ENCODE data around the gene ANKRD35. TPM values are rescaled to one million over a fixed set of nuclear protein-coding genes. Genes with fewer than 3 reads are reported as not detected.
A peak's percentile ranks its signal among the peaks of the same experiment; 100 is the strongest.
"Not testable (repeated sequence)": the region's sequence is repeated elsewhere in the genome, so short reads cannot be mapped to it uniquely, and the experiment has no call there.

The ANKRD35 gene, protein sequence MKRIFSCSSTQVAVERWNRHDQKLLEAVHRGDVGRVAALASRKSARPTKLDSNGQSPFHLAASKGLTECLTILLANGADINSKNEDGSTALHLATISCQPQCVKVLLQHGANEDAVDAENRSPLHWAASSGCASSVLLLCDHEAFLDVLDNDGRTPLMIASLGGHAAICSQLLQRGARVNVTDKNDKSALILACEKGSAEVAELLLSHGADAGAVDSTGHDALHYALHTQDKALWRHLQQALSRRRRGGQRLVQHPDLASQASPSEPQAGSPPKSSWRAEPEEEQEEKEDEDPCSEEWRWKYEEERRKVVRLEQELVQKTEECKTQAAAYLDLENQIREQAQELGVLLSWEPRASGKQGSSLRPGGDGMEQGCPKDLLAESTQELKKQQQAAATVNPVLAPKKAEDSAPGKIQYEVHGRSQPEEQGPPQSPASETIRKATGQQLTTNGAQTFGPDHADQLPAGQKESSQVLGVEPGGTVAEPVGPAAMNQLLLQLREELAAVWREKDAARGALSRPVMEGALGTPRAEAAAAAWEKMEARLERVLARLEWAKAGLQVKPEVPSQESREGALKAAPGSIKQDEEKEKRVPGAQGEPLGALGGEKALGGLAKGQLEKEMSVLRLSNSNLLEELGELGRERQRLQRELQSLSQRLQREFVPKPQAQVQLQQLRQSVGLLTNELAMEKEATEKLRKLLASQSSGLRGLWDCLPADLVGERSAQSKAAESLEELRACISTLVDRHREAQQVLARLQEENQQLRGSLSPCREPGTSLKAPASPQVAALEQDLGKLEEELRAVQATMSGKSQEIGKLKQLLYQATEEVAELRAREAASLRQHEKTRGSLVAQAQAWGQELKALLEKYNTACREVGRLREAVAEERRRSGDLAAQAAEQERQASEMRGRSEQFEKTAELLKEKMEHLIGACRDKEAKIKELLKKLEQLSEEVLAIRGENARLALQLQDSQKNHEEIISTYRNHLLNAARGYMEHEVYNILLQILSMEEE
- total RNA-seq (2014; rRNA removed; shearing (Covaris generic)): not detected in 2 replicates
- polyA plus RNA-seq (2015; cell fraction: cytosol; rRNA removed): not detected in 2 replicates
- polyA plus RNA-seq (2015; cell fraction: nucleus; rRNA removed): not detected in 2 replicates

DNA sequence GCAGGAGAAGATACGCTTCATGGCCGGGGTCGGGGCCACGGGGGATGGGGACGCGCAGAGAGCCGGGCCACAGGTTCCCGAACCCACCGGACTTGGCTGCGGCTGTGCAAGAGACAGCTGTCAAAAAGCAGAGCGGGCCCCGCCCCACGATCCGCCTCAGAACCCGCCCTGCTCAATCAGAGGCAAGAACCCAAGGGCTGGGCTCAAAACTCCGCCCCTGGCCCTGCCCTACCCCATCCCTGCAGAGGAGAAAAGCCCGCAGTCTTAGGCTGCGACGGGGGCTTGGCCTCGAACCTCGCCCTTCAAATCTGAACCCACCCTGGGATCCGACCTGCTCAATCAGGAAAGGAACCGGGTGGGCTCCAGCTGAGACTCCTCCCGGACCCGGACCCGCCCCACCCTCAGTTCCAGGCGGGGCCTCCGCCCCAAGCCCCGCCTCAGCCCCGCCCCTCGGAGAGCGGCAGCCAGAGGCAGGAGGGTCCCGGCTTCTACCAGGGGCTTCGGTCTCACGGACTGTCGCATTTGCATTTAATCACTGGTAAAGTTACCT is at the start of gene ANKRD35:
ANKRD35 (minus strand) TSS at position 129 of the 550 bp plus-strand sequence; CDS start at position 21, 108 bp downstream.
- DNase-seq (ENCODE audit: low read depth, low spot score): peak; percentile 86
- in situ Hi-C loops (cut with HindIII; ENCODE audit: low pct_unique_long_range_greater_than_20kb, low sequenced_read_pairs): no loop called here

DNA sequence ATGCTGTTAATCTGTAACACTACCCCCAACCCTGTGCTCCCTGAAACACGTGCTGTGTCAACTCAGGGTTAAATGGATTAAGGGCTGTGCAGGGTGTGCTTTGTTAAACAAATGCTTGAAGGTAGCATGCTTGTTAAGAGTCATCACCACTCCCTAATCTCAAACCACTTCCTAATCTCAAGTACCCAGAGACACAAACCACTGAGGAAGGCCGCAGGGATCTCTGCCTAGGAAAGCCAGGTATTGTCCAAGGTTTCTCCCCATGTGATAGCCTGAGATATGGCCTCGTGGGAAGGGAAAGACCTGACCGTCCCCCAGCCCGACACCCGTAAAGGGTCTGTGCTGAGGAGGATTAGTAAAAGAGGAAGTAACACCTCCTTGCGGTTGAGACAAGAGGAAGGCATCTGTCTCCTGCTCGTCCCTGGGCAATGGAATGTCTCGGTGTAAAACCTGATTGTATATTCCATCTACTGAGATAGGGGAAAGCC is 46.9 kb upstream of the ANKRD35 start:
- DNase-seq (ENCODE audit: low read depth, low spot score); in situ Hi-C loops (cut with HindIII; ENCODE audit: low pct_unique_long_range_greater_than_20kb, low sequenced_read_pairs): not testable (repeated sequence)

DNA sequence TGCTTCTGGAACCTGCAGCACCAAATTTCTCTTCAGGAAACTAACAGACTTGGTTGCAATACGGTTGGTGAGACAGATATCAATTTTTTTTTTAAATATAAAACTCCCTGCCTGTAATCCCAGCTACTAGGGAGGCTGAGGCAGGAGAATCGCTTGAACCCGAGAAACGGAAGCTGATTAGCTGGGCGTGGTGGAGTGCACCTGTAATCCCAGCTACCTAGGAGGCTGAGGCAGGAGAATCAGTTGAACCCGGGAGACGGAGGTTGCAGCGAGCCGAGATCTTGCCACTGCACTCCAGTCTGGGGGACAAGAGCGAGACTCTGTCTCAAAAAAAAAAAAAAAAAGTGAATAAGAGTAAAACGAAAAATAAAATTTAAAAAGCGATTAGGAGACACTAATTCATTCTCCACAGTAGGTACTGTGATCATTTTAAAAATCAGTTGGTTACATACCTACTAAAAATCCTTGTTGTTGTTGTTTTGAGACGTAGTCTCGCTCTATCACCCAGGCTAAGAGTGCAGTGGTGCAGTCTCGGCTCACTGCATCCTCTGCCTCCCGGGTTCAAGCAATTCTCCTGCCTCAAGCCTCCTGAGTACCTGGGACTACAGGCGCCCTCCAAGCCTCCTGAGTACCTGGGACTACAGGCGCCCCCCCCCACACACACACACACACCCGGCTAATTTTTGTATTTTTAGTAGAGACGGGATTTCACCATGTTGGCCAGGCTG is 42.4 kb upstream of the ANKRD35 start:
- DNase-seq (ENCODE audit: low read depth, low spot score): no peak
- in situ Hi-C loops (cut with HindIII; ENCODE audit: low pct_unique_long_range_greater_than_20kb, low sequenced_read_pairs): no loop called here

DNA sequence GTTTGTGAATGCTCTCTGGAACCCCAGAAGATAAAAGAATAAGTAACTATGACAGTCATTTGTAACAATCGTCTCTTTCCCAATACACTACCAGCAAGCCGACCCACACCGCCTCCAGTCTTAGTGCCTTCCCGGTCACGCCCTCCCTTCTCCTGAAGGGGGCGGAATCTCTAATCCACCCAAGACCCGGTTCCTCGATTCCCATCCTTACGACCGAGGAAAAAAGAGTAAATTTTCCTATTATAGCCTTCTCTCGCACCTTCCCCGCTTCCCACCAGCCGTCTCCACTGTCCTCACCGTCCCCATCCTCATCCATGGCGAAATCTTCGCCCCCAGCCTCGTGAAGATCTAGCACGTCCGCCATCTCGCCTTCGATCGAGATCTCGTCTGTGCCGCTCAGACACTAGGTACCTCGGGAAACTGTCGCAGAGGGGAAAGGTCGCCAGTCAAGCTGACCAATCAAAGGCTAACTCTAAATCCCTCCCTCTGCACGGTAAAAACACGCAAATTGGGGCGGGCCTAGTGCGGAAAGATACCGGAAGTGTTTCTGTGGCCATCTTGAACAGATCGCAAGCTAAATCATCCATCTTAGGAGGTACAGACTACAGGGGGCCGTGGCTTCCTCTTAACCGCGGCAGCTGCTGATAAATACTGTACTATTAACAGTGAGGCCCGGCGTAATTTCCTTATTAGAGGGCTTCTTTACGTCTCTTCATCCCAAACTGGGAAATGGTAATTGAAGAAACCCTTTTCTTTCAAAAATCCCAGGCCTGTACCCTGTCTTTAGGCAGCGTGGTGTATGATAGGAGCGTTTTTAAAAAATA is 41.6 kb upstream of the ANKRD35 start, which contains the start of gene RBM8A:
RBM8A (minus strand) TSS at position 422 of the 824 bp plus-strand sequence; CDS start at position 364, 58 bp downstream.
- DNase-seq (ENCODE audit: low read depth, low spot score): peak; percentile 100
- in situ Hi-C loops (cut with HindIII; ENCODE audit: low pct_unique_long_range_greater_than_20kb, low sequenced_read_pairs): no loop called here

DNA sequence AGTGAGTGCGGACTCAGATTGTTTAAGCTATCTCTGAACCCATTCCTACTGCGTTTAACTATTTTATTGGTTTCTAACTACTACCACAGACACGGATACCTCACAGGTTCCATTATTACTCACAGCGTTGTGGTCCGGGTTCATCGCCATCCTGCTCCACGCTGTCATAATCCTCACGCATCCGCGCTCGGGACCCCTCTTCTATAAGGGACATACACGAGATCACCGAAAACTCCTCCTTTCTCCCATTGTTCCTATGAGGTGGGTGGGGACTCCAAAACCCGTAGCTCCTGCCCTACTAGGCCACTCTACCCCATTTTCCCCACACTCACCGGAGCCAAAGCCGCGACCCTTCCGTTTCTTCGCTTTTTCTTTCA is 41.0 kb upstream of the ANKRD35 start:
- DNase-seq (ENCODE audit: low read depth, low spot score): no peak
- in situ Hi-C loops (cut with HindIII; ENCODE audit: low pct_unique_long_range_greater_than_20kb, low sequenced_read_pairs): no loop called here

DNA sequence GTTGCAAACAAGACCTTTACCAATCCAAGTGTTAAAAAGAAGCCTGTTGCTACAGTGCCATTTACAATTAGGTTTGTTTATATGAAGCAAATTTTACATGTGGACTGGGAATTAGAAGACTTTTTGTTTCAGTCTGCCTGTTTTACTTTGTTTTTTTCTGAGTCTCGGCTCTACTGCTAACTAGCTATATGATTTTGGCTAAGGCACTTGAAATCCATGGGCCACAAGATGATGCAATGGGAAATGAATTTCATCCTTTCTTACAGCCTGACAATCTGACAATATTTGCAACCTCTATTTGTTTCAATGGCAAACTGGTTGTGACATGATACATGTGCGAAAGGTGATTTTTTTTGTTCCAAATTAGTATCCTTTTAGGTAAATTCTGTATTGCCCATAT is 36.6 kb upstream of the ANKRD35 start:
- DNase-seq (ENCODE audit: low read depth, low spot score): no peak
- in situ Hi-C loops (cut with HindIII; ENCODE audit: low pct_unique_long_range_greater_than_20kb, low sequenced_read_pairs): no loop called here

DNA sequence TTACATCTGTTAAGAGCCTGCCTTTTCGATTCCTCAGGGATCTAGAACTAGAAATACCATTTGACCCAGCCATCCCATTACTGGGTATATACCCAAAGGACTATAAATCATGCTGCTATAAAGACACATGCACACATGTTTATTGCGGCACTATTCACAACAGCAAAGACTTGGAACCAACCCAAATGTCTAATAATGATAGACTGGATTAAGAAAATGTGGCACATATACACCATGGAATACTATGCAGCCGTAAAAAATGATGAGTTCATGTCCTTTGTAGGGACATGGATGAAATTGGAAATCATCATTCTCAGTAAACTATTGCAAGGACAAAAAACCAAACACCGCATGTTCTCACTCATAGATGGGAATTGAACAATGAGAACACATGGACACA is 34.6 kb upstream of the ANKRD35 start:
- in situ Hi-C loops (cut with HindIII; ENCODE audit: low pct_unique_long_range_greater_than_20kb, low sequenced_read_pairs); DNase-seq (ENCODE audit: low read depth, low spot score): not testable (repeated sequence)

DNA sequence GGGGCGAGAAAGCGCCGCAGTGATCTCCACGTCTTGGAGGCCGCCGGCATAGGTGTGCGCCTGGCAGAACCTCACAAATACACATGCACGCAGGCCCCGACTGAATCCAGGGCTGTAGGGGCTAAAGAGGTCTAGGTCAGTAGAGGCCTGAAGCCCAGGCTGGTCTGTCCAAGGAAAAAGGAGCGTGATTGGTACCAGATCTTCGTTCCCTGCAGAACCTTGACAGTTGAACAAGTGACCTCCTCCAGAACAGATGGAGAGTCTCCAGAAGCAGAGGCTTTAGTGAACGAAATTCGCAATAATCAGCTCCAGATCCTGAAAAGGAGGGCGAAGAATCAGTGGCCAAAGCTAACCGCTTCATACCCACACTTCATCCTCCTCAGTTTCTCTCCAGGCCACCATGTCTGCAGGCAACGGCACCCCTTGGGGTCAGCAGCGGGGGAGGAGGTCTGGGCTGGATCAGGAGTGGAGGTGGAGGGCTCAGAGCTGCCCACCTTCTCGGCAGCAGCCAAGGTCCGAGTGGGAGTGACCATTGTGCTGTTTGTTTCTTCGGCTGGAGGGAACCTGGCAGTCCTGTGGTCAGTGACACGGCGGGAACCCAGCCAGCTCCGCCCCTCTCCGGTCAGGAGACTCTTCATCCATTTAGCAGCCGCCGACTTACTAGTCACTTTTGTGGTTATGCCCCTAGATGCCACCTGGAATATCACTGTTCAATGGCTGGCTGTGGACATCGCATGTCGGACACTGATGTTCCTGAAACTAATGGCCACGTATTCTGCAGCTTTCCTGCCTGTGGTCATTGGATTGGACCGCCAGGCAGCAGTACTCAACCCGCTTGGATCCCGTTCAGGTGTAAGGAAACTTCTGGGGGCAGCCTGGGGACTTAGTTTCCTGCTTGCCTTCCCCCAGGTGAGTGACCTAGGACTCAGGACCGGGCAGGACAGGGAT is 33.6 kb upstream of the ANKRD35 start:
- in situ Hi-C loops (cut with HindIII; ENCODE audit: low pct_unique_long_range_greater_than_20kb, low sequenced_read_pairs): no loop called here

DNA sequence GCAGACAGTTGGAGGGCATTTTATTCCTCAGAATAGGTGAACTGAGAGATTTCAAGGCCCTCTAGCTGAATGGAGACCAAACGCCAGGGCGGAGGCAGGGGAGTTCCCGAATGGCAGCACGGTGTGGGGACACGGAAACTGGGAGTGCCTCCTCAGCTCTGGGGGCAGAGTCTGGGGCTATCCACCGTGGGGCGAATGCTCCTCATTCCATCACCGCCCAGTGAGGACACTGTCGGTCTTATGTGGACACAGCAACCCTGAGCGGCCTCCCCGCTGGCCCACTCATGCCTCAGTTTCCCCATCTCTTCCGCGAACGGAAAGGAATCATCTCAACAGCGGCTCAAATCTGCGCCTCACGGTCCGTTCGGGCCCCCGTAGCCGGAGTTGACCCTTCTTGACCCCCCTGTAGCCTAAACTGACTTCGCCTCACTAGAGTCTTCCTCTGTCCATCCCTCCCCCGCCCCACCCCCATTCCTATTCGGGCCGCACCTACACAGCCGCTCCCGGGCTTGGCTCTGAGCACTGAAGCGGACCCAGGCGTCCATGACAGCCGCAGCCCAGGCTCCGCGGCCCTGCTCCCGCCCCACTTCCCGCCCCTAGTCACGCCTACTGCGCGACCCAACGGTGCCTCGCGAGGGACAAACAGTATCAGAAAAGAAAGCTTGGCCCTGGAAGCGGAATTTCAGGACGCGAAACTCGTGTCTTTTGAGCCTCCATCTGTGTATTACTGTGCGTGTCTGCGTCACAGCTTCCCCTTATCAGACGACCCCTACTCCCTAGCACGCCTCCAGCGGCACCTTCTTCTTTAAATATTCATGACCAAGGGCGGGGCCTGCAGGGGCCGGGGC is 32.7 kb upstream of the ANKRD35 start, which contains the start of gene PEX11B:
PEX11B (minus strand) TSS at position 574 of the 848 bp plus-strand sequence; CDS start at position 545, 29 bp downstream.
- DNase-seq (ENCODE audit: low read depth, low spot score): peak; percentile 92
- in situ Hi-C loops (cut with HindIII; ENCODE audit: low pct_unique_long_range_greater_than_20kb, low sequenced_read_pairs): no loop called here

More for the DNA sequence above, 33.6 kb upstream of the ANKRD35 start:
- DNase-seq (ENCODE audit: low read depth, low spot score): peak; percentile 55

DNA sequence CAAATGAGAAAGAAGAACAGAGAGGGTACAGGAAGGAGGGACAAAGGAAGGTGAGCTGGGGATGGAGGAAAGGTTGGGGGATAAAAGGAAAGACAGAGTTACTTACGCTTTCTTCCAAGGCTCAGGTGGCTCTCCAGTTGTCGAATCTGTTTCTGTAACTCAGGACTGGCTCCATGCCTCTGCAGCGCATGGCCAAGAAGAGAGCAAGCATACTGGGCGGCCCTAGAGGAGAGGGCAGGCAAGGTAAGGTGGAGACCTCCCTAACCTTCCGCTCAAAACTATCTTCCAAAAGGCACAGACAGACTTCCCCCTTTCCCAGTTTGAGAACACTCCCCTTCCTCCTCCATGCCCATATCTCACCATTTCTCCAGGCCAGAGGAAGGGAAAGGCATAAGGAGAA is 31.9 kb upstream of the ANKRD35 start:
- no peak for DNase-seq (ENCODE audit: low read depth, low spot score)
- in situ Hi-C loops (cut with HindIII; ENCODE audit: low pct_unique_long_range_greater_than_20kb, low sequenced_read_pairs): no loop called here

DNA sequence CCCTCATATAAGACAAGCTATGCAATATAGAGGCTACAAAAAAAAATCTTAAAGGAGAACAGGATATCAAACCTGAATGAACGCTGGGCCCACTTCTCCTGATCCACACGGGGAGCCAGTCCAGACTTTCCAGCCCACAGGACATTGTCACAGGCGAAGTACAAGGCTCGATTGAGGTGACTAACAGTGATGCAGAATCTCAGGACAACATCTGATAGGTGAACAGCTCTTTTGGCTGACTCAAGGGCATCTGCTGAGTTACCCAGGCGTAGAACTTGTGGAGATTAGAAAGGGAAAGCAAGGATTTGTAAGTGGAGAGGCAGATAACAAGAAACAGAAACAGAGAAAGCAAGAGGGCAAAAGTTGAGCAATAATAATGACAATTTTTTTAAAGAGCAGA is 31.1 kb upstream of the ANKRD35 start:
- in situ Hi-C loops (cut with HindIII; ENCODE audit: low pct_unique_long_range_greater_than_20kb, low sequenced_read_pairs): no loop called here
- no peak for DNase-seq (ENCODE audit: low read depth, low spot score)

DNA sequence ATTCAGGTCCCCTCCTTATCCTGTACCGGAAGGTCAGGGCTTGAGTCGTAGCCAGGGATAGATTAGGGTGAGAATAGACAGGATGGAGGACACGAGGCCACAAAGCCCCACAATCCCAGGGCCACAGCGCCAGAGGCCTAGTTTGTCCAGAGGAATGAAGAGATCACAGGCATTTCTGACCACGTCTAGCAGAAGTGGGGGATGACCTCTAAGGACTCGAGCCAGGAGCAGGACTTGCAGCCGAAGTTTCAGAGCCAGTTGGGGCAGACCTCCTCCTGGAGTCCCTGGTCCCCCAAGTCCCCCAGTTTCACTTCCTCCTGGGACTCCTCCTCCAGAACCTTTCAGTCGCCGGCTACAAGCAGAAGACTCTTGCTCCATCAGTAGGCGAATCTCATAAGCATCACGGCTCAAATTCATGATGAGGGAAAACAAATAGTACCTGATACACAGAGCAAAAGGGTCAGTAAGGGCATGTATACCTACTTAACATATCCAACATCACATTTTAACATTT is 26.5 kb upstream of the ANKRD35 start:
- DNase-seq (ENCODE audit: low read depth, low spot score): no peak
- in situ Hi-C loops (cut with HindIII; ENCODE audit: low pct_unique_long_range_greater_than_20kb, low sequenced_read_pairs): no loop called here

DNA sequence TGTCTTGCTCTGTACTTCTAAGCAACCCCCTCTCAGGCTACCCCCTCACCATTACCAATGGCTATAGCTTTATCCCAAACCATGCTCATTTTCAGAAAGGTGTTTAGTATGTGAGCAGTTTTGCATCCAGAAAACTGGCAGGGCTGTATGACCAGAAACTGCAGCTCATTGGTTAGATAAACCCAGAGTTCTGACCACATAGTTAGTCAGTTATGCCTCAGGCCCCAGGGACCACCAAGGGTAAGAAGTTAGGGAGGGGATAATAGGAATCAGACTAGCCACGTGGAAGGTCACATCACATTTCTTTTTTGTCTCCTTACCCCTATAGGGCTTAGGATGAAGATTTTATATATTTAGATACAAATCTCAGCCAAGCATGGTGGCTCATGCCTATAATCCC is 23.0 kb upstream of the ANKRD35 start:
- DNase-seq (ENCODE audit: low read depth, low spot score): no peak
- in situ Hi-C loops (cut with HindIII; ENCODE audit: low pct_unique_long_range_greater_than_20kb, low sequenced_read_pairs): no loop called here
